ENCODE results near the gene CCDC97. TPM values are rescaled to one million over a fixed set of nuclear protein-coding genes. Genes with fewer than 3 reads are reported as not detected.

The CCDC97 gene
- total RNA-seq, 1 donor = 9.0 TPM

DNA sequence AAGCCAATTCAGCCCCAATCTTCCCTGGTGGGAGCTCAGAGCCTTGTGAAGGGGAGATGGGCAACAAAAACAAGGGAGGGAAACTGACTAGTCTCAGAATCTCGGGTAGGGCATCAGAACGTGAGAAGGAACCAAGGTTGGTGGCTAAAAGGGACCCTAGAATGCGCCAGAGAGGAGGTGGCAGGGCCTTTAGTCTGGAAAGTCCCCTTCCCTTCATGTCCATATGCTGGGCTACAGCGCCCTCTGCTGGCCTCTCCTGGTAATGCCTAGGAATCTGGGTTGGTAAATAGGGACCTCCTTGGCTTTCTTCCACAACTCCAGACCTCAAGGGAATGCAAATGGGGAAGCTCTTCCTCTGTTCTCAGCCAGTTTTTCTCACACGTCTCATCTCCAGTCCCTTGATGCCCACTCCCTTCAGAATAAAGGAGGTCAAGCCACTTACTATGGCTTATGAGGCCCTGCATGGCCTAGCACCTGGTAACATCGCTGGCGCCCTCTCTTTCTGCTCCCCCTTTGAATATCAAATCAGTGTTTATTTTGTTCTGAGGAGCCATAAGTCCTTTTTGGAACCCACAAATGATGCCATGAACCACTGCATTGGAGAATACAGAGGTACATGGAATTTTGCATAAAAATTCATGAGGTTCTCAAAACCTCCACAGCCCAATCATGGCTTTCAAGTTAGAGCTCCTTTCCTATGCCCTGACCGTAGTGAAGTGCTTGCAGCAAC lies 1.4 kb upstream of the CCDC97 start:
- H4K20me1 ChIP-seq (ENCODE audit: insufficient read depth, low read length) = peaks cover 14% of the 10 kb centered on the region
- H3K9me3 ChIP-seq (ENCODE audit: low read depth, low read length) = no peaks in the 10 kb centered on the region
- H3K36me3 ChIP-seq (ENCODE audit: insufficient read depth, low read length) = peaks cover 62% of the 10 kb centered on the region
- no peak overlapping the region for H2AFZ ChIP-seq (ENCODE audit: low read length)
- peak overlapping the region; percentile 99 for H3K4me2 ChIP-seq (ENCODE audit: insufficient read depth, low read length)
- TF ChIP-seq CTCF (IDR thresholded peaks at IDR 0.05; ENCODE audit: extremely low read depth, low read depth, low read length) = peak; percentile 99
- H3K79me2 ChIP-seq (ENCODE audit: insufficient read depth, low read length) = peaks cover 28% of the 10 kb centered on the region
- peaks cover 26% of the 10 kb centered on the region for H3K4me1 ChIP-seq (ENCODE audit: insufficient read depth, low read length)
- H3K27ac ChIP-seq (ENCODE audit: low read depth, low read length) = peak overlapping the region; percentile 96
- no peaks in the 10 kb centered on the region for H3K27me3 ChIP-seq (ENCODE audit: insufficient read depth, low read length)
- H3K4me3 ChIP-seq (ENCODE audit: insufficient read depth, low read length) = peak overlapping the region; percentile 81
- DNase-seq (ENCODE audit: insufficient read length, low spot score, missing footprints) = peak; percentile 94

DNA sequence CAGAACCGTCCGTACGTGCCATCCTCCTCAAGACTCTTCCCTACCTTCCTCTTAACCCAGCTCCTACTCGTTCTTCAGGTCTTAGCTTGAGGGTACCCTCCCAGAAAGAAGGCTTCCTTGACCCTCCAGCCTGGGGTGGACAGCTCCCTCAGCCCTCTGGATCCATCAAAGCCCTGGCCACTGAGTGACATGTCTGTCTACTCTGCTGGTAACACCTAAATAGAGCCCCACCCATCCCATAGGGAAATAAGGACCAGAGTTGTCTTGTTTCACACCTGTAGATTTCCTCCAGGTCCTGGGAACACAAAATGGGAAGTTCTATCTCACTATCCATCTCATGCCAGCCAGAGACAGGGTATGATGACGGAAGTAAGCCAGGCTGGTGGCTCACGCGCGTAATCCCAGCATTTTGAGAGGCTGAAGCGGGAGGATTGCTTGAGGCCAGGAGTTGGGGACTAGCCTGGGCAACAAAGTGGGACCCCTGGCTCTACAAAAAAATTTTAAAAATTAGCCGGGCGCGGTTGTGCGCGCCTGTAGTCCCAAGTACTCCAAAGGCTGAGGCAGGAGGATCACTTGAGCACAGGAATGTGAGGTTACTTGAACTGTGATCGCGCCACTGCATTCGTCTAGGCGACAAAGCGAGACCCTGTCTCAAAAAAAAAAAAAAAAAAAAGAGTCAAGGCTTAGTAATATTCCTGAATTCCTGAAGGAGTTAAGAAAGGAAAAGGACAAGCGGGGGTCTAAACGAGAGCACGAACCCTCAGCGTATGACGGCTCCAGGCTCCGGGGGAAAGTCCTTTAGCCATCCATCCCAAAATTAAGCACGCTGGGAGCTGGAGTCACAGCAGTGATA lies 566 bp upstream of the CCDC97 start:
- DNase-seq (ENCODE audit: insufficient read length, low spot score, missing footprints) = no peak
- no peaks in the 10 kb centered on the region for H3K27me3 ChIP-seq (ENCODE audit: insufficient read depth, low read length)

GRCh38 chr19:41311072-41311471 lies 1.1 kb downstream of the CCDC97 start:
- peak overlapping the region; percentile 96 for H3K27ac ChIP-seq (ENCODE audit: low read depth, low read length)
- H3K4me3 ChIP-seq (ENCODE audit: insufficient read depth, low read length) = peak overlapping the region; percentile 81
- no peak for TF ChIP-seq CTCF (IDR thresholded peaks at IDR 0.05; ENCODE audit: extremely low read depth, low read depth, low read length)
- no peak for DNase-seq (ENCODE audit: insufficient read length, low spot score, missing footprints)
- H3K4me2 ChIP-seq (ENCODE audit: insufficient read depth, low read length) = peak overlapping the region; percentile 99
- no peaks in the 10 kb centered on the region for H3K9me3 ChIP-seq (ENCODE audit: low read depth, low read length)
- peaks cover 26% of the 10 kb centered on the region for H3K4me1 ChIP-seq (ENCODE audit: insufficient read depth, low read length)
- H4K20me1 ChIP-seq (ENCODE audit: insufficient read depth, low read length) = peaks cover 11% of the 10 kb centered on the region
- H2AFZ ChIP-seq (ENCODE audit: low read length) = no peak overlapping the region
- H3K27me3 ChIP-seq (ENCODE audit: insufficient read depth, low read length) = no peaks in the 10 kb centered on the region
- H3K79me2 ChIP-seq (ENCODE audit: insufficient read depth, low read length) = peaks cover 42% of the 10 kb centered on the region
- peaks cover 53% of the 10 kb centered on the region for H3K36me3 ChIP-seq (ENCODE audit: insufficient read depth, low read length)

More for the DNA sequence above, 566 bp upstream of the CCDC97 start:
- Histone ChIP-seq H3K4me1 (ENCODE audit: insufficient read depth, low read length) (peaks cover 26% of the 10 kb centered on the region), H3K27ac (ENCODE audit: low read depth, low read length) (peak overlapping the region; percentile 96), H4K20me1 (ENCODE audit: insufficient read depth, low read length) (peaks cover 13% of the 10 kb centered on the region), H3K9me3 (ENCODE audit: low read depth, low read length) (no peaks in the 10 kb centered on the region), H3K4me3 (ENCODE audit: insufficient read depth, low read length) (peak overlapping the region; percentile 81), H3K4me2 (ENCODE audit: insufficient read depth, low read length) (peak overlapping the region; percentile 99), H3K36me3 (ENCODE audit: insufficient read depth, low read length) (peaks cover 59% of the 10 kb centered on the region), H3K79me2 (ENCODE audit: insufficient read depth, low read length) (peaks cover 35% of the 10 kb centered on the region), H2AFZ (ENCODE audit: low read length) (peak overlapping the region; percentile 84)
- no peak for TF ChIP-seq CTCF (IDR thresholded peaks at IDR 0.05; ENCODE audit: extremely low read depth, low read depth, low read length)

GRCh38 chr19:41311613-41312012 lies 1.6 kb downstream of the CCDC97 start:
- peaks cover 26% of the 10 kb centered on the region for H3K4me1 ChIP-seq (ENCODE audit: insufficient read depth, low read length)
- H3K4me3 ChIP-seq (ENCODE audit: insufficient read depth, low read length) = peak overlapping the region; percentile 81
- H2AFZ ChIP-seq (ENCODE audit: low read length) = no peak overlapping the region
- TF ChIP-seq CTCF (IDR thresholded peaks at IDR 0.05; ENCODE audit: extremely low read depth, low read depth, low read length) = no peak
- H3K27me3 ChIP-seq (ENCODE audit: insufficient read depth, low read length) = no peaks in the 10 kb centered on the region
- H3K27ac ChIP-seq (ENCODE audit: low read depth, low read length) = peak overlapping the region; percentile 96
- H4K20me1 ChIP-seq (ENCODE audit: insufficient read depth, low read length) = peaks cover 13% of the 10 kb centered on the region
- peaks cover 53% of the 10 kb centered on the region for H3K36me3 ChIP-seq (ENCODE audit: insufficient read depth, low read length)
- peaks cover 48% of the 10 kb centered on the region for H3K79me2 ChIP-seq (ENCODE audit: insufficient read depth, low read length)
- no peaks in the 10 kb centered on the region for H3K9me3 ChIP-seq (ENCODE audit: low read depth, low read length)
- peak overlapping the region; percentile 99 for H3K4me2 ChIP-seq (ENCODE audit: insufficient read depth, low read length)
- no peak for DNase-seq (ENCODE audit: insufficient read length, low spot score, missing footprints)
